KG1 (cell line): ENCODE measurements around the gene GALNT14.

ENCODE experiments used
- DNase-seq: peaks from one replicate; lab custom pipeline; 2025; lab: John Stamatoyannopoulos, UW

The GALNT14 gene

DNA sequence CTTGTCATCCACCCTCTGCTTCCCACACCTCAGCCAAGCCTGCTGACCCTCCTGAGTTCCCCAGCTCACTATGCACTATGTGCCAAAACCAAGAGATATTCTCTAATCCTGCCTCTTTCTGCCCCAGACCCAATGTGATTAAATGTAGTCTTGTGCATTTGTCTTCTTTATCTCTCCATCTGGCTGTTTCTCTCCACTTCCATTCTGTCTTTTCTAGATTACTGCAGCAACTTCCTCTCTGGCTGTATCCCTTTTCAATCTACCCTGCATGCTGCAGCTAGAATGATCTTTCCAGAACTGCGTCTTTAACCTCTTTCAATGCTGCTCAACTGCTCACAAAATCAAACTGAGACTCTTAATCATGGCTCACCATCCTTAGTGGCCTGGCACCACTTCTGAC is 164.1 kb downstream of the GALNT14 start:
- DNase-seq = no peak

DNA sequence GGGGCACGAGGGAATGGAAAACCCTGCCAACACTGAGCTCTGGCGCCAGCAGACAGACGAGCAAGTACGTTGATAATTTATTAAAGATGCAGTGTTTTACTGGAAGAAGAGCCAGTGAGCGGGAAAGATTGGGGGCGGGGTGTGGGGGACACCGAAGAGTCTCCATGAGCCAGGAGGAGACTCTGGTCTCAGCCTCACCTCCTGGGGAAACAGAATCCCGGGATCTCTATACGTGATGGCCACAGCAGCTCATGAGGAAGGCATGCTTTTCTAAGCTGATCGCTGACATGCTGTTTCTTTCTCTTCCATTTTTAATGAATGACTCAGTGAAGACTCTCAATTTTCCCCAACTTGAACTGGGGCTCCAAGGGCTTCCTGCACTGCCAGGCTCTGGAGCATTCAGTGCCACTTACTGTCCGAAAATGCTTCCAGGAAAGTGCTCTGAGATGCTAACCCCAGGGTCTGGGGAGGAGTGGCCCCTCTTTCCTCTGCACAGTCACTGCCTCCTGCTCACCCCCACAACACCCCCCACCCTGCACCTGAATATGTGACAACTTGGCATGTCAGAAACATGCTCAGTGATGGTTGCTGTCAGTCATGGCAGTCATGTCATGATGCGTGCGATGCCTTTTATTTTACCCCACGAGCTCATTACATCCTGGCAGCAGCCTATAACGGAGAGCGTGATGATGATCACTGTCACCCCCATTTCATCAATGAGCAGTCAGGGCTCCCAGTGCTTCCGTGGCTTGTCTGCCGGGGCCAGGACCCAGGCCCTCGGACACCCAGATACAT is 166.8 kb downstream of the GALNT14 start:
- DNase-seq = no peak

DNA sequence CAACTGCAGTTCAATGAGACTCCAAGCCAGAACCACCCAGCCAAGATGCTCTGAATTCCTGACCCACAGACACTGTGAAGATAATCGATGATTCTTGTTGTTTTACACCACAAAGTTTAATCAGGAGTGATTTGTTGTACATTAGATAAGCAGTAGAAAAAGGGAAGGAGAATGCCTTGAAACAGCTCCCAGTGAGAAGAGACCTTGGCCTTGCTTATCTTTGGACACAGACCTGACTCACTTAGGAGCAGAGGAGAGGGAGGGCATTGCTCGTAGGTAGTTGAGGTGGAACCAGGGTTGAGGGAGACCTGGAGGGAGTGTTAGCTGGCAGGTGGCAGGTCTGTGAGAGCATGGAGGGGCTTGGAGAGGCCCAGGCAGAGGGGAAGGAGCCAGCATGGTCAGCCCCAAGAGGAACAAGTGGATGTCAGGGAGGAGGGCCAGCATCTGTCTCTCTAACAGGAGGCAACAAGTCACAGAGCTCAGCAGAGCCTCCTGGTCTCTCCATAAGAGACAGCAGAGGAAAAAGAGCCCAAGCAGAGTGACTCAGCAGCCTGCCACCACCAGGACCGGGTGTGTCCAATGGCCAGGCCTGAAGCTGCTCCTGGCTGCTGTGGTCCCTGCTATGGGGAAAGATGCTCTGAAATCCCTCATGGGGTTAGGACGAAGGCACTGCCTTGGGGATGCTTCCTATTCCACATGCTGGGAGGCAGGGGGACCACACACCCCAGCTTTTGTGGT is 169.4 kb downstream of the GALNT14 start:
- DNase-seq = no peak

DNA sequence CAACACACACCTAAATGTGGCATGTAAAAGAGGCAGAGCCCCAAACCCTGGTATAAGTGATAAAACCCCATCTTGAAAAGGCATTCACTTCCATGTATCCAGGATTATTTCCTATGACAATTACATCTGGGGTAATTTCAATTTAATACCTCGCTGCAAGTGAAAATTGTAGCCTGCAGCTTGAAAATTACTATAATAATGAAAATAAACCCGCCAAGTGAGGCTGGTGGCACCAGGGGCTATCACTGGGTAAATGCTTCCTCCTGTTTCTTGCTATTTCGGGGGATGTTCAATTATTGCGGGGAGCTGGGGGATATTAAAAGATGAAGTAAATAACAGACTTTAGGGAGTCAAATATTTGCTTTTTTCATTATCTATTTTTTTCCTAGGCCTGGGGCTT is 171.5 kb downstream of the GALNT14 start:
- no peak for DNase-seq

DNA sequence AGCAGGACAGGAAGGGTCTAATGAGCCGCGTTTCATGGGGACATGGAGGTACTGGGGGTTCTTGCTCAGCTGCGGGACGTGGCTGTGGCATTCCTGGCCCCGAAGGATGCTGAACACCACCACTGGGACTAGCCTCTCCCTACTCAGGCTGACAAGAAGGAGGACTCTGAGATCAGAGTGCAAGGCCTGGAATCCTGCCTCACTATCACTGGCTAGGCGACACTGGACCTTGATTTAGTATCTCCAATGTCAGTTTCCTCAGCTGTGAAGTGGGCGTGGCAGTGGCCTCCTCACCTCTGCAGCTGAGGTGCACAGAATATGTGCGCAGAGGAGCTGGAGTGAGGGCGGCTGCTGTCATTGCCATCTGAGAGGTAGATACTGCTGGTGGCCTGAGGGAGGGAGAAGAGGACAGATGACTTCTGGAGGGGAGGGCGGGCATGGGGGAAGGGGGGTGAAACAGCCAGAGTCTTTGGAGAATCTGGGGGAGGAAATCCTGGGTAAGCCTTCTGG is 173.2 kb downstream of the GALNT14 start:
- no peak for DNase-seq

DNA sequence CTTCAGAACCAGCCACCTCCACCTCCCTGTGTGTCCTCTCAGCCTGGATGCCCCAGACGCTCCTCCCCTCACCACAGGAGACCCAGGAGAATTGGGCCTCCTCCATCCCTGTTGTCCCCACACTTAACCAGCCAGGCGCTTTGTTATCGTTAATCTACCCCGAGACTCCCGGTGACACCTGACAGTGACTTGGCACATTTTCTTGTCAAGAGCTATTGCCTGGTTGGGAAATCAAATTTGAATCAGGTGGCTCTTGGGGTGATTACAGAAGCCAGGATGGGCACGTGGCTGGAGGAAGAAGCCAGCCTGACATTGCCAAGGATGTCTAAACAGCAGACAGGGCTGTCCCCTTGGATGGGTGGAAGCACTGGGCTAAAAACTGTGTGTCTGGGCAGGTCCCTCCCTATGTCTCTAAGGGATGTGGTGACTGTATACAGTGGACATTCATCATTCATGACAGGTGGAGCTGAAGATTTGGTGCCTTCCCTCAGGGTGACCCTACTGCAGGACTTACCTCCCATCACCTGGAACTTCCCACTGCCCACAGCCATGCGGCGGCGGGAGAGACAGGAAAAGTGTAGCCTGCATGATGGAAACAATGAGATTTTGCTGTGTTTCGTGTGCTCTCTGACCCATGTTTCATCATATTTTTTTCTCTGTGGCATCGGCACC is 173.8 kb downstream of the GALNT14 start:
- DNase-seq = no peak

DNA sequence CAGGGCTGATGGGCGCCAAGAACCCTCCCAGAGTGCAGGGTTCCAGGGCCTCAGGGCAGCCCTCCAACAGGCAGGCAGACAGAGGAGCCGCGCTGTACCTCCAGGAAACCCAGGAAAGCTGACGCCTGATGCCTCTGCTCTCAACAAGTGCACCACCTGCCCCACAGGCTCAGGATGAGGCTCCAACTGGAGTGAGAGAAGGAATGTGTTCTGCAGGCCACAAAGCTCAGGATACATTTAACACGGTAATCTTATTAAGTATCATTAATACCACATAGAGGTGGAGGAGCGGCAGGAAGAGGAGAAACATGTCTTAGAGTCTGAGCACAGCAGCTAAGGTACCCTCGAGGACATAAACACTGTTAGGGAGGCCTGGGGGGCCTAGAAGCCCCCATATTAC is 175.1 kb downstream of the GALNT14 start:
- DNase-seq = no peak

DNA sequence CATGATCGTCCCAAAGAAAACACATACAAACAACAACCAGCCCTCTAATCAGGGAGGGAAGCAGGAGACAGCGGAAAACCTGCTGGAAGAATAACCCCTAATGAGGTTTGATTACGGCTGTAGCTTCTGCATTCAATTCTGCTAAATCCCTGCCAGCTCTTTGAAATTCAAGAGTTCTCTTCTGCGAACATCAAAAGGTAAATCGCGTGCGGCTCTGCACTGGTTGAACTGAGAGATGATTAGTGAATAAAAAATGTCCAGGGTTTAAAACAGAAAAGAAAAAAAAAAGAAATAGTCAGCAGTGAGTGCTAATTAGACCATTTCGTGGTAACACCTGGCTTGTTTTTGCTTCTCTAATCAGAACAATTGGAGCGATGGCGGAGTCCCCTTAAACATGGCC is 178.0 kb downstream of the GALNT14 start:
- no peak for DNase-seq

DNA sequence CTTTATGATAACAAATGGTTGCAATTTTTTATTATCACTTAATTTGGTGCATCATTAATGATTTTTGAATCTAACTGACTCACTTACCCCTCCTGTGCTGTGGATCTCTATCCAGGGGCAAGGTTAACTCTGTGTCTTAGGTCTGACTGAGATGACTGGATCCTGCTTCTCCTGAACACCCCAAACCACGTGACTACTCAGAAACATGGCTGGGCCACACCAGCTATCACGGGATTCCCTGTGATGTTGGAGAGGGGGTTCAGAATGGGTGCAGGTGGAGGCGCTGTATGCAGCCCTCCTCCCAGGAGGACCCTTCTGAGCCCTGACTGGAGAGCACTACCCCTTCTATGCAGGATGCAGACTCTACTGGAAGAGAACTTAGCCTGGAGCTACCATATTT is 178.6 kb downstream of the GALNT14 start:
- no peak for DNase-seq

DNA sequence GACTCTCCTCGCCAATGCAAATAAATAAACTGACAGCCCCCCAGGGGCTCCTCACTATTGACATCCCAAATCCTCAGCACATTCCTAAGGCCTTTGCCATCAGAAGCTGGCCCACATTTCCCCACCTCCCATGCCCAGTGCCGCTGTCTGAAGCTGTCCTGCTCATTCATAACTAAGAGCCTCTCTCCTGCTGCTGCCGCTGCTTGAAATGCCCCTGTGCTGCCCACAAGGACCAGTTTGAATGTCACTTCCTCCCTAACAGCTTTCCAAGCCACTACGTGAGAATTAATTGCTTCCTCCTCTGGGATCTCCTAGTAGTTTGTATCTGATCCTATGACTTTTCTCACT is 179.3 kb downstream of the GALNT14 start:
- DNase-seq = no peak

DNA sequence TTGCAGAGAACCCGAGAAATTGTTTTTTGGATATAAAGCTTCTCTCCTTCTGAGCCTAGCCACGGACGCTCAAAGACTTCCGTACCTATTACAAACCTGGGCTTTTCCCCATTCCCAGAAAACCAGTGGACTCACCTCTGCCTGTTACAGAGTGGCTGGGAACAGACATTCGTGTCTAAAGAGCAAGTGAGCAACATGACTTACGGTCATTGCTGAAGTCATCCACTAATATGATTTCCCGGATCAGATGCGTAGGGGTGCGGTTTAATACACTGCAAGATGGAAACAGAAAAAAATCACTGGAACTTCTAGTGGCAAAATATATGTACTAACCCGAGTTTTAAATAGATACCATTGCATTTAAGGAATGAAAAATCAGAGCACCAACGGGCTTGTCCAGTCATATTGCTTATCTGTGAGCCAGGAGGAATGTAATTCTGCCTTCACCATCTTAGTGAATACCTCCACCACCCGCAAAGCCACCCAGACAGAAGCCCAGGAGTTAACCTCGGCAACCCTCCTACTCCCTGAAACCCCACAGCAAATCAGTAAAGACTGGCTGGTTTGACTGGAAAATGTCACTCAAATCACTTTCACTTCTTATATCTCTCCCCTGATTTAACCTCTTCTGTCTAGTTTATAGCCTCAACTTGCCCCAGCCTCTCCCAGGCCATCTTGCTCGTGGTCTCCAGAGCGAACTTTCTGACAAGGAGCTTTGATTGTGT is 179.9 kb downstream of the GALNT14 start:
- DNase-seq = no peak

DNA sequence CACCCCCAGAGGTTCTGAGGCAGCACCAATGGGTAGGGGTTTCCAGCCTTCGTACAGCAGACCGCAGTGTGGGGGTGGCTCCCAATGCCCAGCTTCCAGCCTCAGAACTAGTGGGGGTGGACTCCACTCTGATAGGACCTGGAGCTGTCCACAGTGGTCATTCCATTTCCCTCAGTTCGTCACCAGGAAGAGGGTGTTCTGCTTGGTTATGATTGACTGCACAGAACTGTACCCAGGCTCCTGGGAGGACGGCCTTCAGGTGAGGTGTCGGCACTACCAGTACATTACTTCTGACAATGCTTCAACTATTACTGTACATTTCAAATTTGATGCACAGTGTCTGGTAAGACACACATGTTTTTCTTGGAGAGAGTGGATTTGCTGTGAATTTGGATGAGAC is 180.6 kb downstream of the GALNT14 start:
- DNase-seq = no peak

DNA sequence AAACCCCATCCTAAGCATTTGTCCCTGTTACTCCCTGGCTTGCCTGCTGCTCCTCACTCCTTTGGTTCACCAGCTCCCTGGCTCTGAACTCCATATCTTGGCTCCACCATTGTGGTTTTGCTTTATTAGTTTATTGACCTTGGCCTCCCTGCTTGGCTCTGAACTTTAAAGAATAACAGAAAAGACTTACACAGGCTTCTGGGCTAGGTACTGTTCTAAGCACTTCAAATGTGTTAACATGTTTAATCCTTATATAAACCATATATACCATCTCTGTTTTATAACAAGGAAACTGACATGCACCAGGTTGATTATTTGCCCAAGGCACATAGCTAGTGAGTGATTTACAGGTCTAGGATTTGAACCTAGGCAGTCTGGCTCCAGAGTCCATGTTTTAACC is 181.2 kb downstream of the GALNT14 start:
- no peak for DNase-seq

DNA sequence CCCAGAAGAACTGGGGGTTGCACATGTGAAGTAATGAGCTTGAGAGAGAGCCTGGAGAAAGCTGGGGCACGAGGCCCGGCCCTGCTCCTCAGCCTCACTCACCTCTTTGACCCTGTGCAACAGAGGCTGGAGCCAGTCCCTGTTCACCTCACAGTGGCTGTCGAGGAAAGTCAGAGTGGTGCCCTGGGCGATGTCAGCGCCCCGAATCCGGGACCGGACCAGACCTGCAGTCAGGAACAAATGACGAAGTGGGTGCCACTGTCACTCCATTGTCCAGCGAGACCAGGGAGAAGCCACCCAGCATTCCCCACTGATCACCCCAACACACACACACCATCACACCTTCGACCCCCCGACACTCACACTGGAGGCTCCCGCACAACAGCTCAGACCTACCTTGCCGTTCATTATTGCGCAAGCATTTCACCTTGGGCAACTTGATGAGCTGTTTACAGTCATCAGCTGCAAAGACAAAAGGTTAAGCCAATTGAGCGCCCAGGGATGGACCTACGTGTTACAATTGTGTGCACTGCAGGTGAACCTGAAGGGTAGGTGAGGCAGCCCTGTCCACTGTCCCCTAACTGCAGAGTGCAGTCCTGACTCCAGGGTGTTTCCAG is 182.6 kb downstream of the GALNT14 start:
- no peak for DNase-seq

DNA sequence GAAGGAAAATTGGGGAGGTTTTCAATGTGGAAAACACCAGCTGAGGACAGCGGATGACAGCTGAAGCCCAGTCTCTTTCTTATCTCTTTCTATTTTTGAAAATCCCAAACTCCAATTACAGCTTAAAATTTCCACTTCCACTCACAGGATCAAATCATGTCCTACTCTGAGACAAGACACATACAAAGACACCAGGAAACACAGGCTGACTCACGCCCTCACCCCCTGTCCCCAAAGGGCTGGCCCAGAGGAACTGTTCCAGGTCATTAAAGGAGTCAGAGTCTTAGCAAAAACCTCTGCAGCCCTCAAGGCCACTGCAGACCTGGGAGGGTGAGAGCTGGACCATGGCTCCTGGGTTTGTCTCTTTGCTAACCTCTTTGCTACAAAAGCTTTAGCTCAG is 187.9 kb downstream of the GALNT14 start:
- DNase-seq = no peak

DNA sequence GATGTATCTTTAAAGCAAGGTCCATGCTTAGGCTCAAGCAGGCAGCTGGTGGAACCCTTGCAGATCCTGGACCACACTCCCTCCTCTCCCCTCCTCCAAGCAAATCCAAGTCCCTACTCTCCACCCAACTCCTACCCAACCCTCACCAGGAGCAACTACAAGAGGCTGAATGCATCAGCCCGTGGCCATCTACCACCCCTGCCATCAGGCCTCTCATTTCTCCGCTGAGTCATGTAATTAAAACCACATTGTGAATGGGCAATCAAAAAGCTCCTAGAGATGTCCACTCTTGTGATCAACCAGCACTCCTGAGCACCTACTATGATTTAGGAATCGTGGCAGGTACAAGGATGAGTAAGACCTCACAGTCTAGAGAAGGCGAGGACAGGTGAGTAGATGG is 188.8 kb downstream of the GALNT14 start:
- DNase-seq = no peak

DNA sequence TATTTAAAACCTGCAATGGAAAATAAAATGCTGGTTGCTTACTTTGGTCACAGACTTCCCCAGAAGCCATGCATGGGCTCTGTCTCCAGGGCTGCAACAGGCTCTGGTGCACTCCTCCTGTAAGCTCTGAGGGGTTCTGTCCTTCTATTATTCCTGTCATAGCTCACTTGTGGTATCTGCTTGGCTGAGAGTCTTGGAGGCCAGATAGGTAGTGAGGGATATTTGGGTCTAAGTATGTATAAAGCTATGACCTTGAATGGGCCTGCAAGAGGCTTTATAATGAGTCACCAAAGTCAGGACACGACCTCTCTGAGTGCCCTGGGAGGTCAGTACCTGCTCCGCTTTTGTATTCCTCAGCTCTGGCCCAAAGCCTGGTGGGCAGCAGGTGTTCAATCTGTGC is 189.4 kb downstream of the GALNT14 start:
- no peak for DNase-seq

DNA sequence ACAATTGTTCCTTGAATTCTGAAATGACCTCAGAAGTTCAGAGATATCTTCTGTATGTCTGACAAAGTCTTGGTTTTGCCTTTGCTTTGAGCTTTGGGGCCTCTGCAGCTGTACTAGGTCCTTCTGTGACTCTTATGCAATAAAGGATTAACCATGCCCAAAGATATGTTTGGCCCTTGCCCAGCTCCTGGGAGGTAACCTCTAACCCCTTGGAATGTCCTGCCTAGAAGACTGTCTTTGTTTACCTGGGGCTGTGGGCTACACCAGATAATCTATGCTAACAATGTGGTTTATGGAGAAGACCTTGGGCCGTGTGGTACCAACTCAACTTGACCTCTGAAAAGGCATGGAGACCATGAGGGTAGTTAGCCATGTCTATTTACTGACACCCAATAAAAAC is 190.1 kb downstream of the GALNT14 start:
- DNase-seq = no peak

DNA sequence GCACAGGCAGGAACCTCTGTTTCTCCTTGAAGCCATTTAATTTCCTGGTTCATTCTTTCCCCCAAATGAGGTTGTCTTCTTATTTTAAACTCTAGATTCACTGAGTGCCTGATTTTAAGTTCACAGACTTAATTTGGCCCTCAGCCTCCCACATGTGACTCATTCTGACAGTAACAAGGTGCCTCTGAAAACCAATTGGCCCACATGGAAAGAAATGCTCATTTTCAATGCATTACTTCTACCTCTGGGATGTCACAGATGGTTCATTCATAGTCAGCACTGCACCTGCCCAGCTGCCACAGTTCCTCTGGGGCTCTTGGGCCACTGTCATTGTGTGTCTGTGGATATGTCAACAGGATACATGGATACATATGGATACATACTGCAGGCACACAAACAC is 190.6 kb downstream of the GALNT14 start:
- DNase-seq = no peak

DNA sequence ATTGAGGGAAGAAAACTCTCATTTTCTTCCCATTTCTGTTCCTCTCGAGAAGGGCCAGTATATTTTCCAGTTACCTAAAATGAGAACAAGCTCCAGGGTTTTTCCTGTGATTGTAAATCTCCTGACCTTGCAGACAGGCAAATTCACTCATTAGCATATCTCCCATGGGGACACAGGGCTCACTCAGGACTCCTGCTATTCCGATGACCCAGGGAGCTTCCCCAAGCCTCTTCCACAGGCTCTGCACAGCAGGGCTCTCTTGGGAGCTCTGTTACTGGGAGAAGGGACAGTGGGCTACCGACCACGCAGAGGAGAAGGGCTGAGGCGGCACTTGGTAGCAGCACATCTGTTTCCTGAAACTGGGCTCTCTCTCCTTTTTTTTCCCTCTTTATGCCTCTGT is 195.8 kb downstream of the GALNT14 start:
- no peak for DNase-seq

DNA sequence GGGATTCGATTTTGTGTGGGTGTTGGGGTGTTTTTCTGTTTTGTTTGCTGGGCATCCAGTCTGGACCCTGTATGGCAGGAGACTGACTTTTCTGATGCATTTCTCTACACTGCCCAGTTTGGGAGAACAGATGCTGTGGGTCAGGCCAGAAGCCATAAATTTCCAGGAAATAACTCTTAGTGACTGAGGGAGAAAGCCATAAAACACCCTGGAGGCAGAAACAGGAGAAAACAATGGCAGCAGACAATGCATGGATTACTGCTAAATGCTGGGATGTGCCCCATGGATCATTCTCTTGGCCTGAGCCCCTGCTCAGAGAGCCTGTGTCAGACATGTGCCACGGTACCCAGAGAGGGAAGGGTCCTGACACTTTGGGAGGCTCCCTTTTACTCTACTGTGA is 197.4 kb downstream of the GALNT14 start:
- no peak for DNase-seq

DNA sequence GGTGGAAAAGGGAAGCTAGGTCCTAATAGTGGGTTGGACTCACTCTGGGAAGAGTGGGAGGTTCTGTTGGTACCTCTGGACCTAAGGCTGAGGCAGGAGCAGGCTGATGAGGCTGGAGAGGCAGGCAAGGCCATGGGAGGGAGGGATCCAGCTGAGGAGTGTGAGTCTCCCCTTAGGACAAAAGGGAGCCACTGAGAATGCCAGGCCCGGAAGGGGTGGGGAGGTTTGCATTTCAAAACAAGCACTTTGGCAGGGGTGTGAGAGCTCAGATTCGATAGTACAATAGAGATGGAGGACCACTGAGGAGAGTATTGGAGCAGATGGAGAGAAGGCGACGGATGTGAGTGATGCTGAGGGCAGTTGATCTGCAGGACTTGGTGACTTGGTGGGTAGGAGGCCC is 198.9 kb downstream of the GALNT14 start:
- no peak for DNase-seq
